ENCODE results near the gene LIG4.

Gene LIG4

GRCh38 chr13:108249150-108249549 is 33.8 kb upstream of the LIG4 start:
- Histone ChIP-seq H3K4me2 (ENCODE audit: low read depth, low read length, poor library complexity, severe bottlenecking) (no peak overlapping the region), H3K79me2 (ENCODE audit: insufficient read depth, low read length) (no peaks in the 10 kb centered on the region), H3K36me3 (ENCODE audit: insufficient read depth, low read length) (no peaks in the 10 kb centered on the region), H3F3A (ENCODE audit: low read depth) (no peaks in the 10 kb centered on the region; the same call in 1 of the 2 replicates), H3K9me3 (ENCODE audit: insufficient read depth, low read depth, low read length) (no peaks in the 10 kb centered on the region), H4K20me1 (ENCODE audit: insufficient read depth, low read length, poor library complexity, severe bottlenecking) (no peaks in the 10 kb centered on the region), H3K4me1 (ENCODE audit: insufficient read depth, low read length, poor library complexity, severe bottlenecking) (no peaks in the 10 kb centered on the region), H3K27me3 (ENCODE audit: insufficient read depth, low read length, poor library complexity, severe bottlenecking) (no peaks in the 10 kb centered on the region), H3K4me3 (ENCODE audit: low read length, poor library complexity, severe bottlenecking) (no peak overlapping the region), H3K9ac (ENCODE audit: low read depth, low read length, poor library complexity, severe bottlenecking) (no peak overlapping the region), H2AFZ (ENCODE audit: low read length) (no peak overlapping the region), H3K9me2 (replicated peaks; ENCODE audit: low read depth, low read length) (no peaks in the 10 kb centered on the region)
- TF ChIP-seq EZH2phosphoT487 (IDR thresholded peaks at IDR 0.05; ENCODE audit: borderline replicate concordance) (no peak), CTCF (conservative IDR thresholded peaks at IDR 0.05; ENCODE audit: low read length) (no peak)

GRCh38 chr13:108230377-108230776 is 15.0 kb upstream of the LIG4 start:
- Histone ChIP-seq H2AFZ (ENCODE audit: low read length) (no peak overlapping the region), H3K4me1 (ENCODE audit: insufficient read depth, low read length, poor library complexity, severe bottlenecking) (peaks cover 13% of the 10 kb centered on the region), H3K27me3 (ENCODE audit: insufficient read depth, low read length, poor library complexity, severe bottlenecking) (no peaks in the 10 kb centered on the region), H3K9me2 (replicated peaks; ENCODE audit: low read depth, low read length) (no peaks in the 10 kb centered on the region), H3K9me3 (ENCODE audit: insufficient read depth, low read depth, low read length) (no peaks in the 10 kb centered on the region), H3K79me2 (ENCODE audit: insufficient read depth, low read length) (peaks cover 26% of the 10 kb centered on the region), H3K36me3 (ENCODE audit: insufficient read depth, low read length) (no peaks in the 10 kb centered on the region; the same call in 1 of the 2 replicates), H4K20me1 (ENCODE audit: insufficient read depth, low read length, poor library complexity, severe bottlenecking) (peaks cover 25% of the 10 kb centered on the region), H3F3A (ENCODE audit: low read depth) (no peaks in the 10 kb centered on the region), H3K4me3 (ENCODE audit: low read length, poor library complexity, severe bottlenecking) (no peak overlapping the region), H3K9ac (ENCODE audit: low read depth, low read length, poor library complexity, severe bottlenecking) (no peak overlapping the region), H3K4me2 (ENCODE audit: low read depth, low read length, poor library complexity, severe bottlenecking) (no peak overlapping the region)
- TF ChIP-seq EZH2phosphoT487 (IDR thresholded peaks at IDR 0.05; ENCODE audit: borderline replicate concordance) (no peak), CTCF (conservative IDR thresholded peaks at IDR 0.05; ENCODE audit: low read length) (no peak)

- Histone ChIP-seq H3K27me3 (ENCODE audit: insufficient read depth, low read length, poor library complexity, severe bottlenecking) (no peaks in the 10 kb centered on the region), H3K4me2 (ENCODE audit: low read depth, low read length, poor library complexity, severe bottlenecking) (no peak overlapping the region), H3K4me3 (ENCODE audit: low read length, poor library complexity, severe bottlenecking) (no peak overlapping the region), H3K9me2 (replicated peaks; ENCODE audit: low read depth, low read length) (no peaks in the 10 kb centered on the region), H3K4me1 (ENCODE audit: insufficient read depth, low read length, poor library complexity, severe bottlenecking) (peaks cover 33% of the 10 kb centered on the region), H3K79me2 (ENCODE audit: insufficient read depth, low read length) (peaks cover 49% of the 10 kb centered on the region), H3K9ac (ENCODE audit: low read depth, low read length, poor library complexity, severe bottlenecking) (no peak overlapping the region), H2AFZ (ENCODE audit: low read length) (no peak overlapping the region), H3K36me3 (ENCODE audit: insufficient read depth, low read length) (no peaks in the 10 kb centered on the region; the same call in 1 of the 2 replicates), H4K20me1 (ENCODE audit: insufficient read depth, low read length, poor library complexity, severe bottlenecking) (peaks cover 49% of the 10 kb centered on the region), H3K9me3 (ENCODE audit: insufficient read depth, low read depth, low read length) (no peaks in the 10 kb centered on the region), H3F3A (ENCODE audit: low read depth) (no peaks in the 10 kb centered on the region)
- TF ChIP-seq CTCF (conservative IDR thresholded peaks at IDR 0.05; ENCODE audit: low read length) (peak; percentile 85), EZH2phosphoT487 (IDR thresholded peaks at IDR 0.05; ENCODE audit: borderline replicate concordance) (no peak)
These were observed 12.4 kb upstream of the LIG4 start for GRCh38 chr13:108227651-108228272.

Measured in Loucy (cell line).